GM12878 (cell line): ENCODE data around the gene TRIM28. TPM values are rescaled to one million over a fixed set of nuclear protein-coding genes. Genes with fewer than 3 reads are reported as not detected.
A peak's percentile ranks its signal among the peaks of the same experiment; 100 is the strongest.

Experiments
- BCL11A ChIP-seq: IDR thresholded peaks from 2 replicates; pipeline ENCODE4 v1.6.1; 2011; ENCODE audit warnings: low read depth, low read length
- CBX5 ChIP-seq: sonication (generic); IDR thresholded peaks from 2 replicates; pipeline ENCODE4 v1.6.1; 2016; ENCODE audit warnings: low read depth, moderate library complexity, mild to moderate bottlenecking, inconsistent platforms
- CHD2 ChIP-seq: IDR thresholded peaks from 2 replicates; pipeline ENCODE4 v1.6.1; 2011; ENCODE audit warnings: low read depth, low read length, improper control_type of control experiment, borderline replicate concordance
- CHD4 ChIP-seq: fragments of 200-600 bp; sonication (generic); IDR thresholded peaks from 2 replicates; pipeline ENCODE4 v1.6.1; 2016; ENCODE audit warnings: mild to moderate bottlenecking
- ESRRA ChIP-seq: IDR thresholded peaks from 2 replicates; pipeline ENCODE4 v1.6.1; 2012; ENCODE audit warnings: mild to moderate bottlenecking, low read length, improper control_type of control experiment
- HDAC2 ChIP-seq: fragments of 200-600 bp; sonication (generic); IDR thresholded peaks from 2 replicates; pipeline ENCODE4 v1.6.1; 2017
- IRF3 ChIP-seq: fragments of 450-650 bp; IDR thresholded peaks from 2 replicates; pipeline ENCODE4 v1.6.1; 2014; ENCODE audit warnings: mild to moderate bottlenecking
- KLF5 ChIP-seq: fragments of 450-650 bp; IDR thresholded peaks from 2 replicates; pipeline ENCODE4 v1.6.1; 2014; ENCODE audit warnings: mild to moderate bottlenecking; ENCODE audit not compliant: partially characterized antibody
- MYC ChIP-seq: IDR thresholded peaks from 2 replicates; pipeline ENCODE4 v1.6.1; 2011; ENCODE audit warnings: mild to moderate bottlenecking, low read length, moderate library complexity, inconsistent platforms; ENCODE audit not compliant: insufficient read depth, insufficient replicate concordance, insufficient read length, severe bottlenecking
- NFYB ChIP-seq: IDR thresholded peaks from 2 replicates; pipeline ENCODE4 v1.6.1; 2011; ENCODE audit warnings: low read depth, mild to moderate bottlenecking, low read length, improper control_type of control experiment, moderate library complexity; ENCODE audit not compliant: insufficient read depth
- RAD51 ChIP-seq: fragments of 450-650 bp; IDR thresholded peaks from 2 replicates; pipeline ENCODE4 v1.6.1; 2016; ENCODE audit warnings: moderate library complexity, mild to moderate bottlenecking, inconsistent platforms
- SIN3A ChIP-seq: IDR thresholded peaks from 2 replicates; pipeline ENCODE4 v1.6.1; 2012; ENCODE audit warnings: low read depth, low read length, improper control_type of control experiment
- SUZ12 ChIP-seq: fragments of 200-600 bp; sonication (generic); IDR thresholded peaks from one replicate; pipeline ENCODE4 v1.6.1; 2018; ENCODE audit warnings: antibody characterized with exemption, mild to moderate bottlenecking; ENCODE audit not compliant: unreplicated experiment
- ZBTB40 ChIP-seq: fragments of 450-650 bp; IDR thresholded peaks from 2 replicates; pipeline ENCODE4 v1.6.1; 2016; ENCODE audit warnings: mild to moderate bottlenecking, moderate library complexity, borderline replicate concordance
- ZNF622 ChIP-seq: fragments of 450-650 bp; IDR thresholded peaks from 2 replicates; pipeline ENCODE4 v1.6.1; 2017; ENCODE audit warnings: mild to moderate bottlenecking, inconsistent platforms
- polyA plus RNA-seq, 11 experiments: library from polyadenylated mRNA; depleted of rRNA in 4 of 11; unstranded in 6 of 11; stranded (reverse) in 5 of 11; fragments of >200 nt; fragmentation: Nextera tagmentation in 4 of 11; fragmentation: Illumina TruSeq in 1 of 11; extraction: Ambion mirVana in 4 of 11; extraction: Trizol in 1 of 11; gene quantifications; 1 replicate in 1 of 11; 2 replicates in 10 of 11; pipeline versions ENCODE4 v1.2.1 to v1.2.3, GENCODE V29; 2011 to 2016; ENCODE audit warnings: inconsistent platforms in 2 of 11, missing spikeins in 2 of 11, low read depth in 1 of 11
- total RNA-seq, 4 experiments: library from RNA; depleted of rRNA in 3 of 4; stranded (reverse); fragments of >200 nt in 3 of 4; fragmentation: Illumina TruSeq in 1 of 4; extraction: Trizol in 1 of 4; gene quantifications; 2 replicates each; pipeline versions ENCODE4 v1.2.1 to v1.2.3, GENCODE V29; 2013 to 2021
- TF ChIP-seq, protein P1 (sequence below): fragments of 450-650 bp; IDR thresholded peaks from 2 replicates; pipeline ENCODE4 v1.6.1; 2017; ENCODE audit warnings: mild to moderate bottlenecking, moderate library complexity
- TF ChIP-seq, protein P2 (sequence below): fragments of 450-650 bp; IDR thresholded peaks from 2 replicates; pipeline ENCODE4 v1.6.1; 2017; ENCODE audit warnings: antibody characterized with exemption, mild to moderate bottlenecking, moderate library complexity

The TRIM28 gene
- total and polyA plus RNA-seq, 10 of the 15 experiments (the other 5 are each of a cell fraction or from before 2014, with no cell fraction given) = 5.0 to 650 (median 296) TPM

DNA sequence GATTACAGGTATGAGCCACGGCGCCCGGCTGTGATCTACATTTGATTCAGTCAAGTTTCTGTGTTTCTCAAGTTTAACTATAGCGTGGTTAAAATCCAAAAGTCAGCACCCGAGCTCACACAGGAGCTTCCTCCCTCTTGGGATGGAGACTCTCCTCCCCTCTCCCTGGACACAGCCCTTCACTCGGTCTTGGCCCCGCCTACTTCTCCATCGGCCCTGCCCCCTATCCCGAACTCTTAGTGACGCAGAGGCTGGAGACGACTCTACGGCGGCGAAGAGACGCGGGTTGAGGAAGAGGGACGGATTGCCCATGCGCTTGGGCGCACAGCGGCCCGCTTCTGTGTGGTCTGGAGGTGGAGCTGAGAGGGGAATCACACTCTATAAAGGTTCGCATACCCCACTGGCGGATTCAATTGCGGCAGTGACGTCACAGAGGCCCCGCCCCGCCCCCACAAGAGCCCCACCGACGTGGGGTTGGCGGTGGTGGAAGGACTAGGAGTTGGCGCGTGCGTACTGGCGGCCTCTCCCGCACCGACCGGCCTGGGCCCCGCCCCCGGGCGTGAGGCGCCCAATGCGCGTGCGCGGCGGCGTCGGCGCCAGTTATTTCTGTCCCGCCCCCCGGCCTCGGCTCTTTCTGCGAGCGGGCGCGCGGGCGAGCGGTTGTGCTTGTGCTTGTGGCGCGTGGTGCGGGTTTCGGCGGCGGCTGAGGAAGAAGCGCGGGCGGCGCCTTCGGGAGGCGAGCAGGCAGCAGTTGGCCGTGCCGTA lies at the start of gene TRIM28 (continued):
- TF ChIP-seq KLF5 (peak; percentile 70), ZBTB40 (peak; percentile 5; the same call in 1 of the 2 replicates), RAD51 (no peak), CBX5 (no peak), CHD2 (peak; percentile 81), SIN3A (no peak), MYC (peak; percentile 25), SUZ12 (no peak), CHD4 (no peak; the same call in 1 of the 2 replicates), HDAC2 (no peak), ZNF622 (no peak), ESRRA (no peak), NFYB (no peak), BCL11A (no peak), IRF3 (no peak)
- TF ChIP-seq, protein P1, sequence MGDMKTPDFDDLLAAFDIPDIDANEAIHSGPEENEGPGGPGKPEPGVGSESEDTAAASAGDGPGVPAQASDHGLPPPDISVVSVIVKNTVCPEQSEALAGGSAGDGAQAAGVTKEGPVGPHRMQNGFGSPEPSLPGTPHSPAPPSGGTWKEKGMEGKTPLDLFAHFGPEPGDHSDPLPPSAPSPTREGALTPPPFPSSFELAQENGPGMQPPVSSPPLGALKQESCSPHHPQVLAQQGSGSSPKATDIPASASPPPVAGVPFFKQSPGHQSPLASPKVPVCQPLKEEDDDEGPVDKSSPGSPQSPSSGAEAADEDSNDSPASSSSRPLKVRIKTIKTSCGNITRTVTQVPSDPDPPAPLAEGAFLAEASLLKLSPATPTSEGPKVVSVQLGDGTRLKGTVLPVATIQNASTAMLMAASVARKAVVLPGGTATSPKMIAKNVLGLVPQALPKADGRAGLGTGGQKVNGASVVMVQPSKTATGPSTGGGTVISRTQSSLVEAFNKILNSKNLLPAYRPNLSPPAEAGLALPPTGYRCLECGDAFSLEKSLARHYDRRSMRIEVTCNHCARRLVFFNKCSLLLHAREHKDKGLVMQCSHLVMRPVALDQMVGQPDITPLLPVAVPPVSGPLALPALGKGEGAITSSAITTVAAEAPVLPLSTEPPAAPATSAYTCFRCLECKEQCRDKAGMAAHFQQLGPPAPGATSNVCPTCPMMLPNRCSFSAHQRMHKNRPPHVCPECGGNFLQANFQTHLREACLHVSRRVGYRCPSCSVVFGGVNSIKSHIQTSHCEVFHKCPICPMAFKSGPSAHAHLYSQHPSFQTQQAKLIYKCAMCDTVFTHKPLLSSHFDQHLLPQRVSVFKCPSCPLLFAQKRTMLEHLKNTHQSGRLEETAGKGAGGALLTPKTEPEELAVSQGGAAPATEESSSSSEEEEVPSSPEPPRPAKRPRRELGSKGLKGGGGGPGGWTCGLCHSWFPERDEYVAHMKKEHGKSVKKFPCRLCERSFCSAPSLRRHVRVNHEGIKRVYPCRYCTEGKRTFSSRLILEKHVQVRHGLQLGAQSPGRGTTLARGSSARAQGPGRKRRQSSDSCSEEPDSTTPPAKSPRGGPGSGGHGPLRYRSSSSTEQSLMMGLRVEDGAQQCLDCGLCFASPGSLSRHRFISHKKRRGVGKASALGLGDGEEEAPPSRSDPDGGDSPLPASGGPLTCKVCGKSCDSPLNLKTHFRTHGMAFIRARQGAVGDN = peak; percentile 95
- TF ChIP-seq, protein P2, sequence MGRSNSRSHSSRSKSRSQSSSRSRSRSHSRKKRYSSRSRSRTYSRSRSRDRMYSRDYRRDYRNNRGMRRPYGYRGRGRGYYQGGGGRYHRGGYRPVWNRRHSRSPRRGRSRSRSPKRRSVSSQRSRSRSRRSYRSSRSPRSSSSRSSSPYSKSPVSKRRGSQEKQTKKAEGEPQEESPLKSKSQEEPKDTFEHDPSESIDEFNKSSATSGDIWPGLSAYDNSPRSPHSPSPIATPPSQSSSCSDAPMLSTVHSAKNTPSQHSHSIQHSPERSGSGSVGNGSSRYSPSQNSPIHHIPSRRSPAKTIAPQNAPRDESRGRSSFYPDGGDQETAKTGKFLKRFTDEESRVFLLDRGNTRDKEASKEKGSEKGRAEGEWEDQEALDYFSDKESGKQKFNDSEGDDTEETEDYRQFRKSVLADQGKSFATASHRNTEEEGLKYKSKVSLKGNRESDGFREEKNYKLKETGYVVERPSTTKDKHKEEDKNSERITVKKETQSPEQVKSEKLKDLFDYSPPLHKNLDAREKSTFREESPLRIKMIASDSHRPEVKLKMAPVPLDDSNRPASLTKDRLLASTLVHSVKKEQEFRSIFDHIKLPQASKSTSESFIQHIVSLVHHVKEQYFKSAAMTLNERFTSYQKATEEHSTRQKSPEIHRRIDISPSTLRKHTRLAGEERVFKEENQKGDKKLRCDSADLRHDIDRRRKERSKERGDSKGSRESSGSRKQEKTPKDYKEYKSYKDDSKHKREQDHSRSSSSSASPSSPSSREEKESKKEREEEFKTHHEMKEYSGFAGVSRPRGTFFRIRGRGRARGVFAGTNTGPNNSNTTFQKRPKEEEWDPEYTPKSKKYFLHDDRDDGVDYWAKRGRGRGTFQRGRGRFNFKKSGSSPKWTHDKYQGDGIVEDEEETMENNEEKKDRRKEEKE = no peak
